IMR-90 (cell line): Measurements from ENCODE around the gene LGI4.

Source experiments
- CTCF ChIP-seq: conservative IDR thresholded peaks from 2 replicates; pipeline ENCODE4 v1.5.1; 2012; ENCODE audit warnings: mild to moderate bottlenecking, low read depth, low read length, improper control_type of control experiment
- ELK1 ChIP-seq: fragments of 150-350 bp; IDR thresholded peaks from 2 replicates; pipeline ENCODE4 v1.6.1; 2016; ENCODE audit warnings: low read depth, mild to moderate bottlenecking, low read length, moderate library complexity, borderline replicate concordance
- RAD21 ChIP-seq: IDR thresholded peaks from 2 replicates; pipeline ENCODE4 v1.6.1; 2012; ENCODE audit warnings: low read length, improper control_type of control experiment

DNA sequence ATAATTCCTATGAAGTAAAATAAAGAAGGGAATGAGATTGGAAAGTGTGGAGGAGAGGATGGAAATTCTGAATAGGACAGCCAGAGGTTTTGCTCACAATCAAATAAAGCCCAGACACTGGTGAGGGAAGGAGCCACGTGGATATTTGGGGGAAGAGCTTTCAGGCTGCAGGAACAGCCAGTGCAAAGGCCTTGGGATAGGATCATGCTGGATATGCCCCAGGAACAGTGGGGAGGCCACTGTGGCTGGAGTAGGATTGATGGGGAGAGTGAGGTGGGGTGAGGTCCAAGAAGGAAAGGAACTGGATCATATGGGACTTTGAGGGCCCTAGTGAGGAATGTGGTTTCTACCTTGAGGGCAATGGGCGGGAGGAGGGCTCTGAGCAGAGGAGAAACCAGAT, 15.6 kb upstream of the LGI4 start:
- TF ChIP-seq RAD21, result no peak
- TF ChIP-seq ELK1, result no peak
- TF ChIP-seq CTCF, result no peak
